Coronary artery (tissue), 2 donors: Measurements from ENCODE around the gene ZG16B.

Source experiments
- DNase-seq: peaks from one replicate; pipeline ENCODE4 v3.0.0-alpha.2; 2017; ENCODE audit warnings: low spot score
- H3K27ac ChIP-seq, 2 donors: fragments of 200-600 bp; sonication (generic); one replicate each; pipeline ENCODE4 v1.5.1; 2016 to 2019
- H3K4me3 ChIP-seq: fragments of 200-600 bp; sonication (generic); 2 replicates; pipeline ENCODE4 v1.5.1; 2016; ENCODE audit warnings: mild to moderate bottlenecking, moderate library complexity
- CTCF ChIP-seq: fragments of 200-600 bp; sonication (generic); IDR thresholded peaks from one replicate; pipeline ENCODE4 v1.5.1; 2019; ENCODE audit warnings: antibody characterized with exemption

Gene ZG16B

GRCh38 chr16:2858245-2859025 is 28.3 kb downstream of the ZG16B start:
- TF ChIP-seq CTCF = no peak
- no peak for DNase-seq
- Histone ChIP-seq H3K4me3 (no peak overlapping the region), H3K27ac (no peak overlapping the region)

- Histone ChIP-seq H3K4me3 (no peak overlapping the region), H3K27ac (no peak overlapping the region)
- no peak for DNase-seq
- no peak for TF ChIP-seq CTCF
Measured at GRCh38 chr16:2859686-2860265, 29.7 kb downstream of the ZG16B start.

GRCh38 chr16:2860826-2861567 is 30.9 kb downstream of the ZG16B start:
- TF ChIP-seq CTCF = no peak
- Histone ChIP-seq H3K27ac (no peak overlapping the region), H3K4me3 (no peak overlapping the region)
- DNase-seq = no peak

- TF ChIP-seq CTCF = no peak
- H3K4me3 ChIP-seq = no peak overlapping the region
- H3K27ac ChIP-seq = no peak overlapping the region
- no peak for DNase-seq
Measured at GRCh38 chr16:2865651-2866050, 35.5 kb downstream of the ZG16B start.

GRCh38 chr16:2866431-2866830 is 36.3 kb downstream of the ZG16B start:
- TF ChIP-seq CTCF = no peak
- H3K4me3 ChIP-seq = no peak overlapping the region
- H3K27ac ChIP-seq = no peak overlapping the region
- no peak for DNase-seq

- DNase-seq = no peak
- Histone ChIP-seq H3K27ac (peak overlapping the region; percentile 74 to 98), H3K4me3 (peak overlapping the region; percentile 94)
- no peak for TF ChIP-seq CTCF
Measured at GRCh38 chr16:2867661-2867986, 37.5 kb downstream of the ZG16B start.
